GM23248 (cell line): Measurements from ENCODE around the gene HTR4. TPM values are rescaled to one million over a fixed set of nuclear protein-coding genes. Genes with fewer than 3 reads are reported as not detected.

Source experiments
- DNase-seq: peaks from one replicate; pipeline ENCODE4 v3.0.0-alpha.2; 2015
- H2AFZ ChIP-seq: fragments of 200-600 bp; sonication (generic); 2 replicates; pipeline ENCODE4 v1.6.1; 2016; ENCODE audit warnings: antibody characterized with exemption
- H3F3A ChIP-seq: fragments of 200-600 bp; sonication (generic); 2 replicates; pipeline ENCODE4 v1.6.1; 2016; ENCODE audit warnings: mild to moderate bottlenecking, antibody characterized with exemption, mixed run types; ENCODE audit not compliant: insufficient read depth
- H3K27ac ChIP-seq: fragments of 200-600 bp; sonication (generic); 2 replicates; pipeline ENCODE4 v1.5.1; 2016; ENCODE audit warnings: mild to moderate bottlenecking
- H3K27me3 ChIP-seq: fragments of 200-600 bp; sonication (generic); replicated peaks from 2 replicates; pipeline ENCODE4 v1.6.1; 2016; ENCODE audit warnings: mild to moderate bottlenecking; ENCODE audit not compliant: insufficient read depth
- H3K36me3 ChIP-seq: fragments of 200-600 bp; sonication (generic); 2 replicates; pipeline ENCODE4 v1.6.1; 2016; ENCODE audit warnings: low read depth, mild to moderate bottlenecking
- H3K4me1 ChIP-seq: fragments of 200-600 bp; sonication (generic); 2 replicates; pipeline ENCODE4 v1.6.1; 2016; ENCODE audit warnings: mild to moderate bottlenecking; ENCODE audit not compliant: insufficient read depth
- H3K4me2 ChIP-seq: fragments of 200-600 bp; sonication (generic); one replicate; pipeline ENCODE4 v1.6.1; 2016; ENCODE audit warnings: mild to moderate bottlenecking; ENCODE audit not compliant: unreplicated experiment
- H3K4me3 ChIP-seq: fragments of 200-600 bp; sonication (generic); 2 replicates; pipeline ENCODE4 v1.5.1; 2016; ENCODE audit warnings: mild to moderate bottlenecking
- H3K79me2 ChIP-seq: fragments of 200-600 bp; sonication (generic); 2 replicates; pipeline ENCODE4 v1.6.1; 2016; ENCODE audit warnings: mild to moderate bottlenecking; ENCODE audit not compliant: insufficient read depth
- H3K9ac ChIP-seq: fragments of 200-600 bp; sonication (generic); 2 replicates; pipeline ENCODE4 v1.6.1; 2016; ENCODE audit warnings: mild to moderate bottlenecking
- H3K9me2 ChIP-seq: fragments of 200-600 bp; sonication (generic); 2 replicates; pipeline ENCODE4 v1.6.1; 2016; ENCODE audit warnings: mixed run types, mild to moderate bottlenecking, moderate library complexity; ENCODE audit not compliant: insufficient read depth
- H3K9me3 ChIP-seq: fragments of 200-600 bp; sonication (generic); one replicate; pipeline ENCODE4 v1.6.1; 2017; ENCODE audit warnings: low read depth
- H4K20me1 ChIP-seq: fragments of 200-600 bp; sonication (generic); 2 replicates; pipeline ENCODE4 v1.6.0; 2016; ENCODE audit not compliant: insufficient read depth
- EZH2 ChIP-seq: fragments of 200-600 bp; sonication (generic); IDR thresholded peaks from 2 replicates; pipeline ENCODE4 v1.6.1; 2018; ENCODE audit warnings: antibody characterized with exemption, mild to moderate bottlenecking; ENCODE audit not compliant: insufficient read depth, poor library complexity, severe bottlenecking
- EZH2phosphoT487 ChIP-seq: fragments of 200-600 bp; sonication (generic); IDR thresholded peaks from 2 replicates; pipeline ENCODE4 v1.6.1; 2018; ENCODE audit warnings: antibody characterized with exemption, moderate library complexity, mild to moderate bottlenecking, low read depth; ENCODE audit not compliant: insufficient read depth
- WGBS, 2 experiments: methylation state at CpG; one replicate each; pipeline ENCODE4 v1.1.6; 2015 to 2017; ENCODE audit warnings: low lambda C conversion rate in 2 of 2, low coverage in 1 of 2; ENCODE audit errors: missing lambda C conversion rate in 2 of 2; 5-methylcytosine and 5-hydroxymethylcytosine counted together
- in situ Hi-C: fragments of 300-500 bp; cut with MboI; formaldehyde crosslinking; loops from 2 replicates; pipeline ENCODE4 v1.15.0; 2020
- polyA plus RNA-seq: library from polyadenylated mRNA; unstranded; fragments of >200 nt; fragmentation: Nextera tagmentation; extraction: Ambion mirVana; gene quantifications from 2 replicates; pipeline ENCODE4 v1.2.1, GENCODE V29; 2016
- total RNA-seq: library from RNA; depleted of rRNA; stranded (reverse); fragments of >200 nt; shearing (Covaris generic); gene quantifications from 2 replicates; pipeline ENCODE4 v1.2.3, GENCODE V29; 2014

Gene HTR4
- total and polyA plus RNA-seq, 2 experiments from 2014 or later: not detected

- Histone ChIP-seq H3F3A (no peaks in the 10 kb centered on the region), H3K36me3 (no peaks in the 10 kb centered on the region), H3K27me3 (peaks cover 6% of the 10 kb centered on the region), H3K9me2 (no peaks in the 10 kb centered on the region), H3K4me3 (no peak overlapping the region), H3K27ac (no peak overlapping the region), H3K9me3 (no peaks in the 10 kb centered on the region), H4K20me1 (no peaks in the 10 kb centered on the region), H3K4me1 (no peaks in the 10 kb centered on the region), H3K4me2 (no peak overlapping the region), H3K79me2 (no peaks in the 10 kb centered on the region), H2AFZ (no peak overlapping the region), H3K9ac (no peak overlapping the region)
- DNase-seq: no peak
- in situ Hi-C loops: no loop called here
- TF ChIP-seq EZH2phosphoT487 (no peak), EZH2 (no peak)
- WGBS, 2 experiments: 41 to 45% methylated on average over 7 of the region's 7 CpGs
These were observed 30.6 kb downstream of the HTR4 start for GRCh38 chr5:148623741-148624140.

DNA sequence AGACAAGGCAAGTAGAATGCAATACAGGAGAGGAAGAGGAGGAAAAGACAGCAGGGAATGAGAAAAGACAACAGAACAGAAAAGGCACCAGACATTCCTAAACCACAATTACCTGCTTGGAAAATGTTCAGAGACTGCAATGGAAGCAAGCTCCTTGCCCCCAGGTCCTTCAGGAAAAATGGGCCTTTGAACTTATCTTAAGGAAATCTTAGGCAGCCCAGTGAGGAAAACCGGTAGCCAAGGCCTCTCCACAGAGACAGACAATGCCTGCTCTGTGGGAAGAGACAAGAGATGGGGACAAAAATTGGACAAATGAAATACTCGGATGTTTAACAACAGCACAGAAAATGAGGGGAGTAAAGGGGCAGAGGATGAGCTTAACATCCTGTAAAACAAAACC, 31.2 kb downstream of the HTR4 start:
- WGBS, 2 experiments: 27 to 41% methylated on average over 2 of the region's 2 CpGs
- H3K4me3 ChIP-seq: no peak overlapping the region

DNA sequence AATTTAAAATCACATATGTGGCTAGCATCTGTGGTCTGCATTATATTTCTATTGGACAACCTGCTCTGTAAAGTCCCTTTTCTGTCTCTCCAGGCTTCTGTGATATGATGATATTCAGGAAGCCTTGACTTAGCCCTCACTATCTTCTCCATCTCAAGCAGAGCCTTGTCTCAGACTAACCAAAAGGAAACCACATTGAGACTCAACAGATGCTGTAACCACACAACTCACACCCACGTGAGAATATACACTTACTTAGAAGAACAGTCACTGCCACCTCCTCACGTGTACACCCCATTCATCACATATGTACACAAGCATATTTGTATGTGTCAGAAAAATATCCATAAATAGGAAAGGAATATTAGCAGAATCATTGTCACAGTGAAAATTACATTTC, 33.6 kb downstream of the HTR4 start:
- H3K27ac ChIP-seq: no peak overlapping the region
- H3K4me1 ChIP-seq: no peaks in the 10 kb centered on the region
- H3K9ac ChIP-seq: no peak overlapping the region
- in situ Hi-C loops: no loop called here
- H3K36me3 ChIP-seq: no peaks in the 10 kb centered on the region
- no peaks in the 10 kb centered on the region; the same call in 1 of the 2 replicates for H3K27me3 ChIP-seq
- H3K4me2 ChIP-seq: no peak overlapping the region
- no peak for DNase-seq
- H3K79me2 ChIP-seq: no peaks in the 10 kb centered on the region
- H3F3A ChIP-seq: no peaks in the 10 kb centered on the region
- no peaks in the 10 kb centered on the region for H4K20me1 ChIP-seq
- H3K4me3 ChIP-seq: no peak overlapping the region
- 0 to 2% methylated on average over 2 of the region's 2 CpGs for WGBS, 2 experiments
- H3K9me2 ChIP-seq: no peaks in the 10 kb centered on the region
- no peaks in the 10 kb centered on the region for H3K9me3 ChIP-seq
- TF ChIP-seq EZH2phosphoT487 (no peak), EZH2 (no peak)
- no peak overlapping the region for H2AFZ ChIP-seq

More for the DNA sequence above, 31.2 kb downstream of the HTR4 start:
- DNase-seq: no peak
- in situ Hi-C loops: no loop called here
- TF ChIP-seq EZH2 (no peak), EZH2phosphoT487 (no peak)
- Histone ChIP-seq H2AFZ (no peak overlapping the region), H3K4me1 (no peaks in the 10 kb centered on the region), H3K9ac (no peak overlapping the region), H3F3A (no peaks in the 10 kb centered on the region), H3K9me2 (no peaks in the 10 kb centered on the region), H3K9me3 (no peaks in the 10 kb centered on the region), H3K4me2 (no peak overlapping the region), H3K27ac (no peak overlapping the region), H3K36me3 (no peaks in the 10 kb centered on the region), H3K27me3 (peaks cover 6% of the 10 kb centered on the region), H4K20me1 (no peaks in the 10 kb centered on the region), H3K79me2 (no peaks in the 10 kb centered on the region)

GRCh38 chr5:148620091-148620490, 34.2 kb downstream of the HTR4 start:
- 27 to 28% methylated on average over 3 of the region's 3 CpGs for WGBS, 2 experiments
- H3K4me1 ChIP-seq: no peaks in the 10 kb centered on the region
- DNase-seq: no peak
- no peaks in the 10 kb centered on the region for H3K9me2 ChIP-seq
- H3F3A ChIP-seq: no peaks in the 10 kb centered on the region
- H3K4me3 ChIP-seq: no peak overlapping the region
- no peaks in the 10 kb centered on the region for H3K9me3 ChIP-seq
- H3K9ac ChIP-seq: no peak overlapping the region
- H4K20me1 ChIP-seq: no peaks in the 10 kb centered on the region
- H2AFZ ChIP-seq: no peak overlapping the region
- no peaks in the 10 kb centered on the region for H3K79me2 ChIP-seq
- H3K27me3 ChIP-seq: no peaks in the 10 kb centered on the region; the same call in 1 of the 2 replicates
- H3K36me3 ChIP-seq: no peaks in the 10 kb centered on the region
- no peak overlapping the region for H3K27ac ChIP-seq
- no peak overlapping the region for H3K4me2 ChIP-seq
- TF ChIP-seq EZH2phosphoT487 (no peak), EZH2 (no peak)
- in situ Hi-C loops: no loop called here

DNA sequence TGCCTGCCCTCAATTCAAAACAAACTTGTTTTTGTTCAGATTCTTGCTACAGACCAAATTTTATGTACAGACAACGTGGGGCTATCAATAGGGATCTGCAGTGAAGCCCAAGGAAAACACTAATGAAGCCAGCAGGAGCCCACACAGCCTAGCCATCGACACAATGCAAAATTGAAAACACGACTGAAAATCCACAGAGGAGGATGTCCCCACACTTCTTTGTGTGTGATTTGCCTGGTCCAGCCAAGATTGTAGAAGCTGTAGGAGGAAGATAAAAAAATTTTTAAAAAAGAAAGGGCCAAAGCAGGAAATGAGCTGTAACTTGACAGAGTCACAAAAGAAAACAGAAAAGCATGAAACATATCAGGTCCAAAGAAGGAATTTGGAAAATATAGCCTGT, 34.8 kb downstream of the HTR4 start:
- no peak overlapping the region for H2AFZ ChIP-seq
- no peak for TF ChIP-seq EZH2
- TF ChIP-seq EZH2phosphoT487: no peak
- H3K79me2 ChIP-seq: no peaks in the 10 kb centered on the region
- no peaks in the 10 kb centered on the region for H3K9me2 ChIP-seq
- in situ Hi-C loops: no loop called here
- 22 to 29% methylated on average over 3 of the region's 3 CpGs for WGBS, 2 experiments
- H3K9me3 ChIP-seq: no peaks in the 10 kb centered on the region
- H3K36me3 ChIP-seq: no peaks in the 10 kb centered on the region
- no peaks in the 10 kb centered on the region for H4K20me1 ChIP-seq
- H3K27me3 ChIP-seq: no peaks in the 10 kb centered on the region; the same call in 1 of the 2 replicates
- no peak overlapping the region for H3K9ac ChIP-seq
- H3F3A ChIP-seq: no peaks in the 10 kb centered on the region
- no peaks in the 10 kb centered on the region for H3K4me1 ChIP-seq
- H3K4me2 ChIP-seq: no peak overlapping the region
- no peak overlapping the region for H3K4me3 ChIP-seq
- H3K27ac ChIP-seq: no peak overlapping the region
- DNase-seq: no peak
